Skeletal muscle satellite cell (primary cell): ENCODE results near the gene GPR83.
"Not testable (repeated sequence)": the region's sequence is repeated elsewhere in the genome, so short reads cannot be mapped to it uniquely, and the experiment has no call there.

Experiments
- H3K27me3 ChIP-seq: 2 replicates; pipeline ENCODE4 v1.7.0; 2013; ENCODE audit warnings: low read length; ENCODE audit not compliant: control insufficient read depth, insufficient read depth
- H3K36me3 ChIP-seq: 2 replicates; pipeline ENCODE4 v1.7.0; 2013; ENCODE audit warnings: mild to moderate bottlenecking, control low read depth, low read length; ENCODE audit not compliant: insufficient read depth
- H3K4me1 ChIP-seq: 2 replicates; pipeline ENCODE4 v1.7.0; 2013; ENCODE audit warnings: low read length; ENCODE audit not compliant: control insufficient read depth, insufficient read depth
- H3K4me2 ChIP-seq: 2 replicates; pipeline ENCODE4 v1.7.0; 2013; ENCODE audit warnings: mild to moderate bottlenecking, low read length
- H3K4me3 ChIP-seq: 2 replicates; pipeline ENCODE4 v1.7.0; 2013; ENCODE audit warnings: low read length
- H3K9ac ChIP-seq: 2 replicates; pipeline ENCODE4 v1.7.0; 2013; ENCODE audit warnings: mild to moderate bottlenecking, low read depth, low read length, moderate library complexity
- H3K9me3 ChIP-seq: replicated peaks from 2 replicates; pipeline ENCODE4 v1.7.0; 2013; ENCODE audit warnings: mild to moderate bottlenecking, control low read depth, low read length

GPR83 gene

DNA sequence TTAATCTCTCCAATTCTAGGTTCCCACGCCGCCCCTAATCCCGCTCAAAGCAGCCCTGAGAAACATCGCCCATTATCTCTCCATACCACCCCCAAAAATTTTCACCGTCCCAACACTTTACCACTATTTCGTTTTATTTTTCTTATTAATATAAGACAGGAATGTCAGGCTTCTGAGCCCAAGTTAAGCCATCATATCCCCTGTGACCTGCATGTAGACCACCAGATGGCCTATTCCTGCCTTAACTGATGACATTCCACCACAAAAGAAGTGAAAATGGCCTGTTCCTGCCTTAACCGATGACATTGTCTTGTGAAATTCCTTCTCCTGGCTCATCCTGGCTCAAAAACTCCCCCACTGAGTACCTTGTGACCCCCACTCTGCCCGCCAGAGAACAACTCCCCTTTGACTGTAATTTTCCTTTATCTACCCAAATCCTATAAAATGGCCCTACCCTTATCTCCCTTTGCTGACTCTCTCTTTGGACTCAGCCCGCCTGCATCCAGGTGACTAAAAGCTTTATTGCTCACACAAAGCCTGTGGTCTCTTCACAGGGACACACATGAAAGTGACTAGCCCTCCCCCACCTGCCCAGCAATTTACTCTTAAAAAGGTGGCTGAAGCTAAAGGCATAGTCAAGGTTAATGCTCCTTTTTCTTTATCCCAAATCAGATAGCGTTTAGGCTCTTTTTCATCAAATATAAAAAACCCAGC, 50.2 kb downstream of the GPR83 start:
- H3K27me3 ChIP-seq, H3K9me3 ChIP-seq, H3K36me3 ChIP-seq, H3K4me2 ChIP-seq, H3K4me1 ChIP-seq, H3K9ac ChIP-seq, H3K4me3 ChIP-seq: not testable (repeated sequence)

DNA sequence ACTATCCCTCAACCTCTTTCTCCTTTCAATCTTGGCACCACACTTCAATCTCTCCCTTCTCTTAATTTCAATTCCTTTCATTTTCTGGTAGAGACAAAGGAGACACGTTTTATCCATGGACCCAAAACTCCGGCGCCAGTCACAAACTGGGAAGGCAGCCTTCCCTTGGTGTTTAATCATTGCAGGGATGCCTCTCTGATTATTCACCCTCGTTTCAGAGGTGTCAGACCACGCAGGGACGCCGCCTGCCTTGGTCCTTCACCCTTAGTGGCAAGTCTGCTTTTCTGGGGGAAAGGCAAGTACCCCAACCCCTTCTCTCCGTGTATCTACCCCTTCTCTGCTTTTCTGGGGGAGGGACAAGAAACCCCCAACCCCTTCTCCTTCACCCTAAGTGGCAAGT, 54.9 kb downstream of the GPR83 start:
- not testable (repeated sequence) for H3K4me1 ChIP-seq, H3K4me2 ChIP-seq, H3K27me3 ChIP-seq, H3K4me3 ChIP-seq, H3K36me3 ChIP-seq, H3K9me3 ChIP-seq, H3K9ac ChIP-seq

GRCh38 chr11:94343495-94343894, 57.7 kb downstream of the GPR83 start:
- H3K36me3 ChIP-seq = no peaks in the 10 kb centered on the region
- no peak overlapping the region for H3K4me2 ChIP-seq
- no peaks in the 10 kb centered on the region for H3K4me1 ChIP-seq
- H3K9me3 ChIP-seq = no peaks in the 10 kb centered on the region
- H3K4me3 ChIP-seq = no peak overlapping the region
- no peak overlapping the region for H3K9ac ChIP-seq
- peaks cover 7% of the 10 kb centered on the region for H3K27me3 ChIP-seq

DNA sequence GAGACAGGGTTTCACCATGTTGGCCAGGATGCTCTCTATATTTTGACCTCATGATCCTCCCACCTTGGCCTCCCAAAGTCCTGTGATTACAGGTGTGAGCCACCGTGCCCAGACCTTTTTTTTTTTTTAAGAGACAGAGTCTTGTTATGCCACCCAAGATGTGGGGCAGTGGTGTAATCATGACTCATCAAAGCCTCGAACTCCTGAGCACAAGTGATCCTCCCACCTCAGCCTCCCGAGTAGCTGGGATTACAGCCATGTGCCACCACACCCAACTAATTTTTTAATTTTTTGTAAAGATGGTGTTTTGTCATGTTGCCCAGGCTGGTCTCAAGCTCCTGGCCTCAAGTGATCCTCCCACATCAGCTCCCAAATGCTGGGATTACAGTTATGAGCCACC, 59.0 kb downstream of the GPR83 start:
- Histone ChIP-seq H3K9ac (no peak overlapping the region), H3K4me1 (no peaks in the 10 kb centered on the region), H3K36me3 (no peaks in the 10 kb centered on the region), H3K4me3 (no peak overlapping the region), H3K9me3 (no peaks in the 10 kb centered on the region), H3K4me2 (no peak overlapping the region), H3K27me3 (peaks cover 7% of the 10 kb centered on the region)

DNA sequence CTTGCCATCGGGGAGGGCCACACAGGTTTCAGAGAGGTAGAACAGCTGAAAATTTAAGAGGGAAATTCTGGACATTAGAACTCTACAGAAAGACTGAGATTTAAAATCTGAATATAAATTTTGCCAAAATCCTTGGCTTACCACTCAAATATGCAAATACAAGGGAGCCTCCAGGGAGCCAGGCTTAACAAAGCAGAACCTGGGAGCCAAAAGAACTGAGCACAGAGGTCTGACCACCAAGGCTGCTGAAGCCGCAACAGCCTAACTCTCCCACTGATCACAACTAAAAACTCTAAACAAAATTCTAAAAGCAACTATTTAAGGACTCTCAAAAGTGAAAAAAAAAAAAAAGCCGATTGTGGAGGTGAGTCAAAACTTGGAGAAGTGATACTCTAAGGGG, 62.6 kb downstream of the GPR83 start:
- no peak overlapping the region for H3K9ac ChIP-seq

DNA sequence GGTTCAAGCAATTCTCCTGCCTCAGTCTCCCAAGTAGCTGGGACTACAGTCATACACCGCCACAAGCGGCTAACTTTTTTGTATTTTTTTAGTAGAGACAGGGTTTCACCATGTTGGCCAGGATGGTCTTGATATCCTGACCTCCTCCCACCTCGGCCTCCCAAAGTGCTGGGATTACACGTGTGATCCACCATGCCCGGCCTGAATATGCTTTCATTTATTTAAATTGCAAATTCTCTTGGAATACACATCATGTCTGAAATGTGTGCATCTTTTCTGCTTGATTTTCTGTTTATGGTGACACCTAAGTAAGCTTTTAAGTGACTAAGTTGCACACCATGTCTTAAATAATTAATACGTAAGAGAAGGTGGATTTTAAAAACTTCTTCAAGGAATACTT, 65.2 kb downstream of the GPR83 start:
- Histone ChIP-seq H3K4me1 (no peaks in the 10 kb centered on the region), H3K4me2 (no peak overlapping the region), H3K36me3 (no peaks in the 10 kb centered on the region), H3K9me3 (no peaks in the 10 kb centered on the region), H3K27me3 (no peaks in the 10 kb centered on the region), H3K4me3 (no peak overlapping the region), H3K9ac (no peak overlapping the region)

More for the DNA sequence above, 62.6 kb downstream of the GPR83 start:
- H3K36me3 ChIP-seq = no peaks in the 10 kb centered on the region
- no peak overlapping the region for H3K4me3 ChIP-seq
- H3K27me3 ChIP-seq = no peaks in the 10 kb centered on the region
- no peaks in the 10 kb centered on the region for H3K9me3 ChIP-seq
- H3K4me1 ChIP-seq = no peaks in the 10 kb centered on the region
- no peak overlapping the region for H3K4me2 ChIP-seq

DNA sequence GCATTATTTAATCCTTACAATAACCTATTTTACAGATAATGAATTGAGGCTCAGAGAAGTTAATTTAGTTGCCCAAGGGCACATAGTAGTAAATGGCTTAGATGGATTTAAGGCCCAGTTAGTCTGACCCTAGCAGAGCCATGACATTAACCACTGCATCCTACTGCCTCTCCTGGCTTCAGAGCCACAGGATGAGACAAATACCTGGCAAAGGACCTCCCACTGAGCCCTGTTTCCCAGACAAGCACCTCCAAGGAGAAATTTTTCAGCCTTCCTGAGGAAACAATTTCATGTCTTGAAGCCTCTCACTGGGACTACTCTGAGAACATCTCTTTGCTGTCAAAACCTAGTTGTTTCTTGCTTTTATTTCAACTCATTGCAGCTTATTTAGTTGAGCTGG, 68.4 kb downstream of the GPR83 start:
- H3K4me2 ChIP-seq = no peak overlapping the region
- H3K4me1 ChIP-seq = no peaks in the 10 kb centered on the region
- no peaks in the 10 kb centered on the region for H3K27me3 ChIP-seq
- no peaks in the 10 kb centered on the region for H3K36me3 ChIP-seq
- no peak overlapping the region for H3K4me3 ChIP-seq
- no peaks in the 10 kb centered on the region for H3K9me3 ChIP-seq
- H3K9ac ChIP-seq = no peak overlapping the region

DNA sequence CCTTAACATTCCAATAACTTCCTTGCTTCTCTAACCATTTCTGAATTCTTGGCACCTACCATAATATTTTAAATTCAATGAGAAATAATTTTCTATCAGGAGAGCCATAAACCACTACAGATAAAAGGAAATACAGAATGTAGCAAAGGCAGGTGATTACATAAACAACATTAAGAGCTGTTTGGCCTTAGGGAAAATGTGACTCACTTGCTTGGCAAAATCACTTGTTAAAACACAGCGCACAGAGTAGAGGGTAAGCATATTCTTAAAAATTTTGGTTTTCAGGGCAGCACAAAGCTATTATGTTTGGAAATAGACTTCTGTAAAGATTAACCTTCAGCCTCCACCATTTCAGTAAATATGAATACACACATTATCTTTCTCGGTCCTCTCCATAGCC, 70.4 kb downstream of the GPR83 start:
- H3K36me3 ChIP-seq = no peaks in the 10 kb centered on the region
- H3K4me2 ChIP-seq = no peak overlapping the region
- no peak overlapping the region for H3K9ac ChIP-seq
- H3K4me1 ChIP-seq = no peaks in the 10 kb centered on the region
- no peak overlapping the region for H3K4me3 ChIP-seq
- H3K9me3 ChIP-seq = no peaks in the 10 kb centered on the region
- H3K27me3 ChIP-seq = no peaks in the 10 kb centered on the region

GRCh38 chr11:94329501-94329900, 71.7 kb downstream of the GPR83 start:
- Histone ChIP-seq H3K36me3 (no peaks in the 10 kb centered on the region), H3K27me3 (no peaks in the 10 kb centered on the region), H3K4me2 (no peak overlapping the region), H3K4me3 (no peak overlapping the region), H3K4me1 (no peaks in the 10 kb centered on the region), H3K9me3 (no peaks in the 10 kb centered on the region), H3K9ac (no peak overlapping the region)

DNA sequence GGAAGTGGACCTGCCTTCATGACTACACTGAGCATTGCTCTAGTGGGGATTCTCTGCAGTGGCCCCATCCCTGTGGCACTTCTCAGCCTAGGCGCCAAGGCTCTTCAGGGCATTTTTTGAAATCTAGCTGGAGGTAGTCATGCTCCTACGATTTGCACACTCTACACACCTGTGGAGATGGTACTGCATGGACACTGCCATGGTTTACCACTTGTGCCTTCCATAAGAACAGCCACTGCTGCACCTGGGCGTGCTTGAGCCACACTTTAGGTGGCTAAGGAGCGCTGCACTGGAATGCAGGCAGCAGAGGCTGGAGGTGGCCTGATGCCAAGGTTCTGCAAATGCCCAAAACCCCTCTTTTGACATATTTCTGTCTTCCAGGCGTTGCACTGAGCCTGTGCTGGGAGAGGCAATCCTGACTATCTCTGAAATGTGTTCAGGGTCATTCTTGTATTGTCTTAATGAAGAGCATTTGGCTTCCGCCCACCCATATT, 72.6 kb downstream of the GPR83 start:
- Histone ChIP-seq H3K9me3 (no peaks in the 10 kb centered on the region), H3K4me1 (no peaks in the 10 kb centered on the region), H3K9ac (no peak overlapping the region), H3K27me3 (no peaks in the 10 kb centered on the region), H3K36me3 (no peaks in the 10 kb centered on the region), H3K4me2 (no peak overlapping the region), H3K4me3 (no peak overlapping the region)
